Choroid plexus epithelial cell (primary cell): ENCODE results near the gene CHRNA9.

Experiments
- DNase-seq: peaks from one replicate; pipeline ENCODE4 v3.0.0-alpha.2; 2010; ENCODE audit warnings: low read depth
- H3K4me3 ChIP-seq: 2 replicates; pipeline ENCODE4 v1.5.1; 2011; ENCODE audit warnings: low read depth, mild to moderate bottlenecking, control low read depth, low read length, moderate library complexity
- CTCF ChIP-seq: conservative IDR thresholded peaks from 2 replicates; pipeline ENCODE4 v1.5.1; 2011; ENCODE audit warnings: low read depth, mild to moderate bottlenecking, control low read depth, inconsistent platforms, low read length, moderate library complexity

The CHRNA9 gene

GRCh38 chr4:40321574-40322275 lies 13.4 kb upstream of the CHRNA9 start:
- TF ChIP-seq CTCF = no peak
- DNase-seq = peak; percentile 70

GRCh38 chr4:40322811-40323210 lies 12.3 kb upstream of the CHRNA9 start:
- DNase-seq = no peak
- no peak overlapping the region for H3K4me3 ChIP-seq
- TF ChIP-seq CTCF = no peak

More at GRCh38 chr4:40321574-40322275, 13.4 kb upstream of the CHRNA9 start:
- H3K4me3 ChIP-seq = no peak overlapping the region

- H3K4me3 ChIP-seq = no peak overlapping the region
- no peak for DNase-seq
- no peak for TF ChIP-seq CTCF
Observed at GRCh38 chr4:40323866-40324265, 11.3 kb upstream of the CHRNA9 start.

- peak; percentile 89 for DNase-seq
- H3K4me3 ChIP-seq = no peak overlapping the region
- TF ChIP-seq CTCF = peak; percentile 97
Observed at GRCh38 chr4:40325406-40326019, 9.6 kb upstream of the CHRNA9 start.

- H3K4me3 ChIP-seq = no peak overlapping the region
- DNase-seq = no peak
- no peak for TF ChIP-seq CTCF
Observed at GRCh38 chr4:40327340-40327739, 7.8 kb upstream of the CHRNA9 start.

GRCh38 chr4:40328383-40328782 lies 6.8 kb upstream of the CHRNA9 start:
- TF ChIP-seq CTCF = no peak
- H3K4me3 ChIP-seq = no peak overlapping the region
- no peak for DNase-seq

GRCh38 chr4:40329805-40330204 lies 5.3 kb upstream of the CHRNA9 start:
- no peak overlapping the region for H3K4me3 ChIP-seq
- DNase-seq = no peak
- no peak for TF ChIP-seq CTCF
